Measurements from ENCODE around the gene WRAP53.
A peak's percentile ranks its signal among the peaks of the same experiment; 100 is the strongest.
"Not testable (repeated sequence)": the region's sequence is repeated elsewhere in the genome, so short reads cannot be mapped to it uniquely, and the experiment has no call there.

WRAP53 gene

GRCh38 chr17:7687908-7688807, at the start of gene WRAP53:
WRAP53 (plus strand) TSS chr17:7688477; CDS start chr17:7688649, 172 bp downstream.
- H3K27me3 ChIP-seq (ENCODE audit: control insufficient read depth in 1 of 2, insufficient read depth in 2 of 2, low read length in 2 of 2) = no peaks in the 10 kb centered on the region
- H3K27ac ChIP-seq (ENCODE audit: low read depth, low read length) = peak within 1 kb of the TSS; percentile 93
- peaks cover 26 to 31% of the 10 kb centered on the region in 2 donors for H3K4me1 ChIP-seq (ENCODE audit: control insufficient read depth in 1 of 2, insufficient read depth in 2 of 2, low read length in 2 of 2)
- no peaks in the 10 kb centered on the region for H3K36me3 ChIP-seq (ENCODE audit: control insufficient read depth in 1 of 2, insufficient read depth in 2 of 2, low read length in 2 of 2)
- peak within 1 kb of the TSS; percentile 95 to 100 for H3K4me3 ChIP-seq (ENCODE audit: low read depth in 1 of 2, low read length in 2 of 2)
- H3K9ac ChIP-seq (ENCODE audit: low read depth in 1 of 2, low read length in 2 of 2) = peak within 1 kb of the TSS; percentile 88 to 100
- H3K9me3 ChIP-seq (ENCODE audit: control insufficient read depth in 1 of 2, low read length in 2 of 2) = no peaks in the 10 kb centered on the region

- no peaks in the 10 kb centered on the region for H3K27me3 ChIP-seq (ENCODE audit: control insufficient read depth in 1 of 2, insufficient read depth in 2 of 2, low read length in 2 of 2)
- H3K27ac ChIP-seq (ENCODE audit: low read depth, low read length) = no peak overlapping the region
- H3K4me1 ChIP-seq (ENCODE audit: control insufficient read depth in 1 of 2, insufficient read depth in 2 of 2, low read length in 2 of 2) = no peaks in the 10 kb centered on the region
- no peaks in the 10 kb centered on the region for H3K9me3 ChIP-seq (ENCODE audit: control insufficient read depth in 1 of 2, low read length in 2 of 2)
- H3K36me3 ChIP-seq (ENCODE audit: control insufficient read depth in 1 of 2, insufficient read depth in 2 of 2, low read length in 2 of 2) = no peaks in the 10 kb centered on the region
- no peak overlapping the region for H3K9ac ChIP-seq (ENCODE audit: low read depth in 1 of 2, low read length in 2 of 2)
- H3K4me3 ChIP-seq (ENCODE audit: low read depth in 1 of 2, low read length in 2 of 2) = no peak overlapping the region
Measured at GRCh38 chr17:7640783-7641182, 47.5 kb upstream of the WRAP53 start.

GRCh38 chr17:7641635-7642034, 46.6 kb upstream of the WRAP53 start:
- not testable (repeated sequence) for H3K27ac ChIP-seq (ENCODE audit: low read depth, low read length); H3K4me1 ChIP-seq (ENCODE audit: control insufficient read depth in 1 of 2, insufficient read depth in 2 of 2, low read length in 2 of 2); H3K27me3 ChIP-seq (ENCODE audit: control insufficient read depth in 1 of 2, insufficient read depth in 2 of 2, low read length in 2 of 2); H3K9ac ChIP-seq (ENCODE audit: low read depth in 1 of 2, low read length in 2 of 2); H3K36me3 ChIP-seq (ENCODE audit: control insufficient read depth in 1 of 2, insufficient read depth in 2 of 2, low read length in 2 of 2); H3K4me3 ChIP-seq (ENCODE audit: low read depth in 1 of 2, low read length in 2 of 2); H3K9me3 ChIP-seq (ENCODE audit: control insufficient read depth in 1 of 2, low read length in 2 of 2)

GRCh38 chr17:7644775-7645174, 43.5 kb upstream of the WRAP53 start:
- H3K36me3 ChIP-seq (ENCODE audit: control insufficient read depth in 1 of 2, insufficient read depth in 2 of 2, low read length in 2 of 2) = no peaks in the 10 kb centered on the region
- no peaks in the 10 kb centered on the region for H3K4me1 ChIP-seq (ENCODE audit: control insufficient read depth in 1 of 2, insufficient read depth in 2 of 2, low read length in 2 of 2)
- peaks cover under 1 to 1% of the 10 kb centered on the region in 2 donors for H3K27me3 ChIP-seq (ENCODE audit: control insufficient read depth in 1 of 2, insufficient read depth in 2 of 2, low read length in 2 of 2)
- no peak overlapping the region for H3K27ac ChIP-seq (ENCODE audit: low read depth, low read length)
- H3K9ac ChIP-seq (ENCODE audit: low read depth in 1 of 2, low read length in 2 of 2) = no peak overlapping the region
- no peak overlapping the region for H3K4me3 ChIP-seq (ENCODE audit: low read depth in 1 of 2, low read length in 2 of 2)
- H3K9me3 ChIP-seq (ENCODE audit: control insufficient read depth in 1 of 2, low read length in 2 of 2) = no peaks in the 10 kb centered on the region

- H3K4me1 ChIP-seq (ENCODE audit: control insufficient read depth in 1 of 2, insufficient read depth in 2 of 2, low read length in 2 of 2) = peaks cover 9% of the 10 kb centered on the region in 2 donors
- no peak overlapping the region for H3K9ac ChIP-seq (ENCODE audit: low read depth in 1 of 2, low read length in 2 of 2)
- no peak overlapping the region for H3K27ac ChIP-seq (ENCODE audit: low read depth, low read length)
- no peaks in the 10 kb centered on the region for H3K36me3 ChIP-seq (ENCODE audit: control insufficient read depth in 1 of 2, insufficient read depth in 2 of 2, low read length in 2 of 2)
- H3K4me3 ChIP-seq (ENCODE audit: low read depth in 1 of 2, low read length in 2 of 2) = no peak overlapping the region
- H3K27me3 ChIP-seq (ENCODE audit: control insufficient read depth in 1 of 2, insufficient read depth in 2 of 2, low read length in 2 of 2) = peaks cover 12 to 13% of the 10 kb centered on the region in 2 donors
- H3K9me3 ChIP-seq (ENCODE audit: control insufficient read depth in 1 of 2, low read length in 2 of 2) = no peaks in the 10 kb centered on the region
Measured at GRCh38 chr17:7646457-7646856, 41.8 kb upstream of the WRAP53 start.

GRCh38 chr17:7647018-7647417, 41.3 kb upstream of the WRAP53 start:
- Histone ChIP-seq H3K9me3 (ENCODE audit: control insufficient read depth in 1 of 2, low read length in 2 of 2) (no peaks in the 10 kb centered on the region), H3K27ac (ENCODE audit: low read depth, low read length) (no peak overlapping the region), H3K4me1 (ENCODE audit: control insufficient read depth in 1 of 2, insufficient read depth in 2 of 2, low read length in 2 of 2) (peaks cover 9% of the 10 kb centered on the region in 2 donors), H3K36me3 (ENCODE audit: control insufficient read depth in 1 of 2, insufficient read depth in 2 of 2, low read length in 2 of 2) (no peaks in the 10 kb centered on the region), H3K27me3 (ENCODE audit: control insufficient read depth in 1 of 2, insufficient read depth in 2 of 2, low read length in 2 of 2) (peaks cover 17 to 19% of the 10 kb centered on the region in 2 donors), H3K4me3 (ENCODE audit: low read depth in 1 of 2, low read length in 2 of 2) (no peak overlapping the region), H3K9ac (ENCODE audit: low read depth in 1 of 2, low read length in 2 of 2) (no peak overlapping the region)

GRCh38 chr17:7650509-7651096, 37.7 kb upstream of the WRAP53 start, which contains the start of gene ATP1B2:
ATP1B2 (plus strand) TSS chr17:7650926; CDS start chr17:7651519, 593 bp downstream.
- Histone ChIP-seq H3K9me3 (ENCODE audit: control insufficient read depth in 1 of 2, low read length in 2 of 2) (no peaks in the 10 kb centered on the region), H3K4me1 (ENCODE audit: control insufficient read depth in 1 of 2, insufficient read depth in 2 of 2, low read length in 2 of 2) (peaks cover 9% of the 10 kb centered on the region in 2 donors), H3K27ac (ENCODE audit: low read depth, low read length) (no peak within 1 kb of the TSS), H3K4me3 (ENCODE audit: low read depth in 1 of 2, low read length in 2 of 2) (peak within 1 kb of the TSS; percentile 60), H3K36me3 (ENCODE audit: control insufficient read depth in 1 of 2, insufficient read depth in 2 of 2, low read length in 2 of 2) (no peaks in the 10 kb centered on the region), H3K27me3 (ENCODE audit: control insufficient read depth in 1 of 2, insufficient read depth in 2 of 2, low read length in 2 of 2) (peaks cover 35 to 41% of the 10 kb centered on the region in 2 donors), H3K9ac (ENCODE audit: low read depth in 1 of 2, low read length in 2 of 2) (no peak within 1 kb of the TSS)

GRCh38 chr17:7651097-7651664, 37.1 kb upstream of the WRAP53 start:
- Histone ChIP-seq H3K4me3 (ENCODE audit: low read depth in 1 of 2, low read length in 2 of 2) (peak overlapping the region; percentile 60), H3K36me3 (ENCODE audit: control insufficient read depth in 1 of 2, insufficient read depth in 2 of 2, low read length in 2 of 2) (no peaks in the 10 kb centered on the region), H3K9me3 (ENCODE audit: control insufficient read depth in 1 of 2, low read length in 2 of 2) (no peaks in the 10 kb centered on the region), H3K9ac (ENCODE audit: low read depth in 1 of 2, low read length in 2 of 2) (no peak overlapping the region), H3K27ac (ENCODE audit: low read depth, low read length) (no peak overlapping the region), H3K4me1 (ENCODE audit: control insufficient read depth in 1 of 2, insufficient read depth in 2 of 2, low read length in 2 of 2) (peaks cover 9% of the 10 kb centered on the region in 2 donors), H3K27me3 (ENCODE audit: control insufficient read depth in 1 of 2, insufficient read depth in 2 of 2, low read length in 2 of 2) (peaks cover 35 to 41% of the 10 kb centered on the region in 2 donors)

- peaks cover 9% of the 10 kb centered on the region in 2 donors for H3K4me1 ChIP-seq (ENCODE audit: control insufficient read depth in 1 of 2, insufficient read depth in 2 of 2, low read length in 2 of 2)
- H3K9me3 ChIP-seq (ENCODE audit: control insufficient read depth in 1 of 2, low read length in 2 of 2) = no peaks in the 10 kb centered on the region
- no peaks in the 10 kb centered on the region for H3K36me3 ChIP-seq (ENCODE audit: control insufficient read depth in 1 of 2, insufficient read depth in 2 of 2, low read length in 2 of 2)
- peak overlapping the region in 1 of 2 donors; percentile 60 for H3K4me3 ChIP-seq (ENCODE audit: low read depth in 1 of 2, low read length in 2 of 2)
- no peak overlapping the region for H3K9ac ChIP-seq (ENCODE audit: low read depth in 1 of 2, low read length in 2 of 2)
- H3K27me3 ChIP-seq (ENCODE audit: control insufficient read depth in 1 of 2, insufficient read depth in 2 of 2, low read length in 2 of 2) = peaks cover 35 to 41% of the 10 kb centered on the region in 2 donors
- no peak overlapping the region for H3K27ac ChIP-seq (ENCODE audit: low read depth, low read length)
Measured at GRCh38 chr17:7651665-7652387, 36.5 kb upstream of the WRAP53 start.
